ENCODE measurements around the gene SCNN1A. TPM values are rescaled to one million over a fixed set of nuclear protein-coding genes. Genes with fewer than 3 reads are reported as not detected.
A peak's percentile ranks its signal among the peaks of the same experiment; 100 is the strongest.

Gene SCNN1A
- total and polyA plus RNA-seq, 2 of the 13 experiments (the other 11 are each of a cell fraction or from before 2014, with no cell fraction given) = 1.5 to 14.6 TPM

- TF ChIP-seq HNF1A (IDR thresholded peaks at IDR 0.05; ENCODE audit: low read depth) (no peak), HNF1A (CRISPR knock-in tag; IDR thresholded peaks at IDR 0.05; ENCODE audit: borderline replicate concordance) (peak; percentile 86), MAF1 (CRISPR knock-in tag; IDR thresholded peaks at IDR 0.05; ENCODE audit: borderline replicate concordance) (0 out of 2 replicates have a peak, but pooled peaks have one; percentile 18), HES4 (CRISPR knock-in tag; IDR thresholded peaks at IDR 0.05; ENCODE audit: borderline replicate concordance) (peak; percentile 96), ZFP36L2 (CRISPR knock-in tag; IDR thresholded peaks at IDR 0.05) (no peak), ZNF652 (CRISPR knock-in tag; IDR thresholded peaks at IDR 0.05; ENCODE audit: borderline replicate concordance, low read depth) (0 out of 2 replicates have a peak, but pooled peaks have one; percentile 33), YEATS4 (CRISPR knock-in tag; IDR thresholded peaks at IDR 0.05; ENCODE audit: borderline replicate concordance) (peak; percentile 78; the same call in 1 of the 2 replicates), NKX3-1 (CRISPR knock-in tag; IDR thresholded peaks at IDR 0.05) (peak; percentile 87), BHLHE40 (IDR thresholded peaks at IDR 0.05; ENCODE audit: low read length) (peak; percentile 96), ESRRA (CRISPR knock-in tag; IDR thresholded peaks at IDR 0.05; ENCODE audit: low read depth) (peak; percentile 76), CCAR2 (optimal IDR thresholded peaks at IDR 0.05; ENCODE audit: low read depth, low read length) (no peak), ZNF607 (CRISPR knock-in tag; IDR thresholded peaks at IDR 0.05; ENCODE audit: borderline replicate concordance) (peak; percentile 95), MBNL3 (CRISPR knock-in tag; conservative IDR thresholded peaks at IDR 0.05) (no peak), MTF2 (CRISPR knock-in tag; IDR thresholded peaks at IDR 0.05; ENCODE audit: borderline replicate concordance) (peak; percentile 93), FIP1L1 (IDR thresholded peaks at IDR 0.05; ENCODE audit: borderline replicate concordance, insufficient read depth, low read depth, low read length) (no peak), ARNTL (CRISPR knock-in tag; IDR thresholded peaks at IDR 0.05) (peak; percentile 78), NCOA2 (CRISPR knock-in tag; IDR thresholded peaks at IDR 0.05) (peak; percentile 83), ZNF775 (CRISPR knock-in tag; IDR thresholded peaks at IDR 0.05; ENCODE audit: borderline replicate concordance) (peak; percentile 72; the same call in 1 of the 2 replicates)
- TF ChIP-seq, protein P1, sequence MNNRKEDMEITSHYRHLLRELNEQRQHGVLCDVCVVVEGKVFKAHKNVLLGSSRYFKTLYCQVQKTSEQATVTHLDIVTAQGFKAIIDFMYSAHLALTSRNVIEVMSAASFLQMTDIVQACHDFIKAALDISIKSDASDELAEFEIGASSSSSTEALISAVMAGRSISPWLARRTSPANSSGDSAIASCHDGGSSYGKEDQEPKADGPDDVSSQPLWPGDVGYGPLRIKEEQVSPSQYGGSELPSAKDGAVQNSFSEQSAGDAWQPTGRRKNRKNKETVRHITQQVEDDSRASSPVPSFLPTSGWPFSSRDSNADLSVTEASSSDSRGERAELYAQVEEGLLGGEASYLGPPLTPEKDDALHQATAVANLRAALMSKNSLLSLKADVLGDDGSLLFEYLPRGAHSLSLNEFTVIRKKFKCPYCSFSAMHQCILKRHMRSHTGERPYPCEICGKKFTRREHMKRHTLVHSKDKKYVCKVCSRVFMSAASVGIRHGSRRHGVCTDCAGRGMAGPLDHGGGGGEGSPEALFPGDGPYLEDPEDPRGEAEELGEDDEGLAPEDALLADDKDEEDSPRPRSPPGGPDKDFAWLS (CRISPR knock-in tag; IDR thresholded peaks at IDR 0.05; ENCODE audit: borderline replicate concordance) = 0 out of 2 replicates have a peak, but pooled peaks have one; percentile 27
- TF ChIP-seq, protein P2, sequence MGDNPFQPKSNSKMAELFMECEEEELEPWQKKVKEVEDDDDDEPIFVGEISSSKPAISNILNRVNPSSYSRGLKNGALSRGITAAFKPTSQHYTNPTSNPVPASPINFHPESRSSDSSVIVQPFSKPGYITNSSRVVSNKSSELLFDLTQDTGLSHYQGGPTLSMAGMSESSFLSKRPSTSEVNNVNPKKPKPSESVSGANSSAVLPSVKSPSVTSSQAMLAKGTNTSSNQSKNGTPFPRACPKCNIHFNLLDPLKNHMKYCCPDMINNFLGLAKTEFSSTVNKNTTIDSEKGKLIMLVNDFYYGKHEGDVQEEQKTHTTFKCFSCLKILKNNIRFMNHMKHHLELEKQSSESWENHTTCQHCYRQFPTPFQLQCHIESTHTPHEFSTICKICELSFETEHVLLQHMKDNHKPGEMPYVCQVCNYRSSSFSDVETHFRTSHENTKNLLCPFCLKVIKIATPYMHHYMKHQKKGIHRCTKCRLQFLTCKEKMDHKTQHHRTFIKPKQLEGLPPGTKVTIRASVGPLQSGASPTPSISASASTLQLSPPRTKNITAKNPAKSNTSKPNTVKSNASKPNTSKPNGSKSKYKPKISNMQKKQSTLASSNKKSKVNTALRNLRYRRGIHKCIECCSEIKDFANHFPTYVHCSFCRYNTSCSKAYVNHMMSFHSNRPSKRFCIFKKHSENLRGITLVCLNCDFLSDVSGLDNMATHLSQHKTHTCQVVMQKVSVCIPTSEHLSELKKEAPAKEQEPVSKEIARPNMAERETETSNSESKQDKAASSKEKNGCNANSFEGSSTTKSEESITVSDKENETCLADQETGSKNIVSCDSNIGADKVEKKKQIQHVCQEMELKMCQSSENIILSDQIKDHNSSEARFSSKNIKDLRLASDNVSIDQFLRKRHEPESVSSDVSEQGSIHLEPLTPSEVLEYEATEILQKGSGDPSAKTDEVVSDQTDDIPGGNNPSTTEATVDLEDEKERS (CRISPR knock-in tag; IDR thresholded peaks at IDR 0.05) = peak; percentile 88
Observed at GRCh38 chr12:6383572-6384498, 8.5 kb upstream of the SCNN1A start, which contains the start of gene LTBR (continued).

All from HepG2 (cell line).